DMS79 treated with DMSO at 0.1 percent for 48 hours (cell line): ENCODE data around the gene MTUS2.

Source experiments
- DNase-seq: peaks from one replicate; lab custom pipeline; 2025; lab: John Stamatoyannopoulos, UW

The MTUS2 gene

DNA sequence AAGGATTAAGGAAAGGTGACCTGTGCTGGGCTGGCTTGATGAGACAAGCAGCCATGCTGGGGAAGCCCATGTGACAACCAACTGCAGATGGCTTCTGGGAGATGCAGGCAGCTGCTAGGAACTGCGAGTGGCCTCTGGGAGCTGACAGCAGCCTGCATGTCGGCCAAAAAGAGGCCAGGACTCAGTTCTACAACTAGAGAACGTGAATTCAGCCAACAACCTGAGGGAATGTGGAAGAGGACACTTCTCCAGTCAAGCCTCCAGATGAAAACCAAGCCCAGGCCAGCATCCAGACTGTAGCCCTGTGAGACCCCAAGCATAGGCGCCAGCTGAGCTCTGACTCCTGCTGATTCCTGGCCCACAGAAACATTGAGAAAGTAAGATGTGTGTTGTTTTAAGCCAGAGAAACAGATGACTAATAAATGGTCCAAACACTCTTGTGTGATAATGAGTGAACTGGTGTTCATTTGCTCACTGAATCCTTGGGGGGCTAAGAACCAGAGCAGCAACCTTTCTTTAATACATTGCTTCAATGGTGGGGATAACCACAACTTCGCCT, 730.4 kb downstream of the MTUS2 start:
- no peak for DNase-seq

DNA sequence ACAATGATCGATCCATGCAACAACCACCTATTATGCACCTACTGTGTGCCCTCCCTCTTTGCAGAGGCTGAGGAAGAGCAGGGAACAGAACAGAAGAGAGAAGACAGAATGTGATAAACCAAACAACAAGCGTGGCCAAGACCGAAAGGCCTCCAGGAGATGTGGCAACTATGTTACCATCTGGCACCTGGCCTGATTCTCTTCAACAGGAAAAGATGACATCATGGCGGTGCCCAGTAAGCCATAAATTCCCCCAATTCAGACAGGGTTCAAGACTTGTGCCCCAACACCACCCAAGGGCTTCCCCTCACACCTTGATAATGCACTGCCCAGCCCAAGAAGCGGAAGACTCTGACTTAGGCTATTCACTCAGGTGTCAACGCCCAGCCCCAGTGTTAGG, 731.1 kb downstream of the MTUS2 start:
- no peak for DNase-seq
